SK-N-SH (cell line): Measurements from ENCODE around the gene GHRHR. TPM values are rescaled to one million over a fixed set of nuclear protein-coding genes. Genes with fewer than 3 reads are reported as not detected.

Experiments used
- CTCF ChIA-PET: fragments of 300-600, 350-600 bp; formaldehyde crosslinking; extraction: SDS; loops from one replicate; lab custom pipeline; 2021; lab: Yijun Ruan, JAX
- POLR2A ChIA-PET: fragments of 350-600 bp; sonication (Branson Sonifier 250); formaldehyde crosslinking; extraction: SDS; loops from one replicate; lab custom pipeline; 2020; ENCODE audit warnings: antibody characterized with exemption, inconsistent platforms; lab: Yijun Ruan, JAX
- DNase-seq: peaks from one replicate; pipeline ENCODE4 v3.0.0; 2012
- H2AFZ ChIP-seq: fragments of 200-600 bp; sonication (generic); 2 replicates; pipeline ENCODE4 v1.8.1; 2016; ENCODE audit warnings: antibody characterized with exemption, mild to moderate bottlenecking, low read depth
- H3F3A ChIP-seq: fragments of 200-600 bp; sonication (generic); replicated peaks from 2 replicates; pipeline ENCODE3; 2016; ENCODE audit warnings: antibody characterized with exemption, mild to moderate bottlenecking; ENCODE audit not compliant: insufficient read depth
- H3K27ac ChIP-seq, 2 experiments: fragments of 200-500 bp in 1 of 2; fragments of 200-600 bp in 1 of 2; sonication (Bioruptor generic) in 1 of 2; sonication (generic), shearing (Covaris generic) in 1 of 2; 2 replicates each; pipeline versions ENCODE4 v1.5.1 to v1.6.1; 2014 to 2016; ENCODE audit warnings: low read depth in 2 of 2, inconsistent platforms in 1 of 2, low read length in 1 of 2, mild to moderate bottlenecking in 1 of 2, mixed read lengths in 1 of 2
- H3K27me3 ChIP-seq: fragments of 200-600 bp; sonication (generic), shearing (Covaris generic); 2 replicates; pipeline ENCODE4 v1.6.1; 2016; ENCODE audit warnings: mixed run types; ENCODE audit not compliant: insufficient read depth
- H3K36me3 ChIP-seq, 2 experiments: fragments of 200-500 bp in 1 of 2; fragments of 200-600 bp in 1 of 2; sonication (Bioruptor generic) in 1 of 2; sonication (generic) in 1 of 2; replicated peaks in 1 of 2; 2 replicates each; pipeline versions ENCODE3 to v1.5.1; 2014 to 2016; ENCODE audit warnings: low read length in 1 of 2, mild to moderate bottlenecking in 1 of 2; ENCODE audit not compliant: insufficient read depth in 2 of 2, control insufficient read depth in 1 of 2
- H3K4me1 ChIP-seq, 2 experiments: fragments of 200-500 bp in 1 of 2; fragments of 200-600 bp in 1 of 2; sonication (Bioruptor generic) in 1 of 2; sonication (generic), shearing (Covaris generic) in 1 of 2; 2 replicates each; pipeline versions ENCODE4 v1.5.1 to v1.6.1; 2014 to 2016; ENCODE audit warnings: low read depth in 1 of 2, low read length in 1 of 2, mixed run types in 1 of 2; ENCODE audit not compliant: insufficient read depth in 2 of 2, control insufficient read depth in 1 of 2
- H3K4me2 ChIP-seq: fragments of 200-600 bp; sonication (generic), shearing (Covaris generic); 2 replicates; pipeline ENCODE4 v1.6.1; 2017; ENCODE audit warnings: mixed run types
- H3K4me3 ChIP-seq, 2 experiments: fragments of 200-500 bp in 1 of 2; fragments of 200-600 bp in 1 of 2; sonication (Bioruptor generic) in 1 of 2; sonication (generic), shearing (Covaris generic) in 1 of 2; 2 replicates each; pipeline versions ENCODE4 v1.5.1 to v1.8.1; 2014 to 2016; ENCODE audit warnings: low read depth in 2 of 2, inconsistent platforms in 1 of 2, low read length in 1 of 2, mild to moderate bottlenecking in 1 of 2, mixed read lengths in 1 of 2, moderate library complexity in 1 of 2
- H3K79me2 ChIP-seq: fragments of 200-600 bp; sonication (generic); 2 replicates; pipeline ENCODE4 v1.8.1; 2017; ENCODE audit warnings: mild to moderate bottlenecking; ENCODE audit not compliant: insufficient read depth
- H3K9ac ChIP-seq: fragments of 200-600 bp; sonication (generic); 2 replicates; pipeline ENCODE4 v1.6.1; 2017; ENCODE audit warnings: mixed run types
- H3K9me2 ChIP-seq: fragments of 200-600 bp; sonication (generic); 2 replicates; pipeline ENCODE4 v1.6.1; 2017; ENCODE audit warnings: mixed run types
- H3K9me3 ChIP-seq: fragments of 200-600 bp; sonication (generic); 2 replicates; pipeline ENCODE4 v1.6.1; 2017; ENCODE audit warnings: mixed run types, mild to moderate bottlenecking, moderate library complexity
- H4K20me1 ChIP-seq: fragments of 200-600 bp; sonication (generic); 2 replicates; pipeline ENCODE4 v1.6.1; 2017; ENCODE audit warnings: mild to moderate bottlenecking, mixed run types; ENCODE audit not compliant: insufficient read depth
- CHD2 ChIP-seq: fragments of 150-350 bp; IDR thresholded peaks from 2 replicates; pipeline ENCODE4 v1.6.1; 2018; ENCODE audit warnings: low read length; ENCODE audit not compliant: partially characterized antibody
- EZH2phosphoT487 ChIP-seq: fragments of 200-600 bp; sonication (generic); IDR thresholded peaks from 2 replicates; pipeline ENCODE4 v1.6.1; 2017; ENCODE audit warnings: low read depth, mixed run types, mild to moderate bottlenecking, antibody characterized with exemption, moderate library complexity, borderline replicate concordance
- FOXM1 ChIP-seq: IDR thresholded peaks from 2 replicates; pipeline ENCODE4 v1.4.0; 2012; ENCODE audit warnings: low read depth, mild to moderate bottlenecking
- MXI1 ChIP-seq: IDR thresholded peaks from 2 replicates; pipeline ENCODE4 v1.6.1; 2012; ENCODE audit warnings: mild to moderate bottlenecking, low read depth, low read length, improper control_type of control experiment
- PBX3 ChIP-seq: IDR thresholded peaks from 2 replicates; pipeline ENCODE4; 2012
- REST ChIP-seq: IDR thresholded peaks from 2 replicates; pipeline ENCODE4 v1.6.1; 2012; ENCODE audit warnings: mild to moderate bottlenecking, low read depth, low read length, moderate library complexity
- RXRA ChIP-seq: IDR thresholded peaks from 2 replicates; pipeline ENCODE4 v1.4.0; 2012; ENCODE audit warnings: low read depth, mild to moderate bottlenecking, borderline replicate concordance
- SIN3A ChIP-seq: IDR thresholded peaks from 2 replicates; pipeline ENCODE4 v1.6.1; 2012; ENCODE audit warnings: low read depth, mild to moderate bottlenecking, low read length, moderate library complexity, borderline replicate concordance
- USF1 ChIP-seq: IDR thresholded peaks from 2 replicates; pipeline ENCODE4 v1.4.0; 2012; ENCODE audit warnings: low read depth, borderline replicate concordance
- USF2 ChIP-seq: fragments of 150-350 bp; IDR thresholded peaks from 2 replicates; pipeline ENCODE4 v1.6.1; 2017; ENCODE audit warnings: antibody characterized with exemption, low read length, low read depth, borderline replicate concordance
- WGBS: methylation state at CpG from one replicate; pipeline ENCODE4 v1.1.6; 2017; ENCODE audit warnings: low lambda C conversion rate; 5-methylcytosine and 5-hydroxymethylcytosine counted together
- polyA plus RNA-seq, 3 experiments: library from polyadenylated mRNA; depleted of rRNA; stranded (reverse); fragments of >200 nt; gene quantifications; 2 replicates each; pipeline ENCODE4 v1.2.3, GENCODE V29; 2012

The GHRHR gene
- polyA plus RNA-seq, 1 of the 3 experiments (the other 2 are of a cell fraction) = not detected

GRCh38 chr7:30925117-30925516, 38.6 kb upstream of the GHRHR start (continued):
- TF ChIP-seq REST (no peak), MXI1 (no peak), PBX3 (no peak), CHD2 (no peak), RXRA (no peak), FOXM1 (no peak), USF1 (no peak), EZH2phosphoT487 (no peak)

GRCh38 chr7:30925913-30926312, 37.8 kb upstream of the GHRHR start:
- Histone ChIP-seq H4K20me1 (no peaks in the 10 kb centered on the region), H3K4me2 (no peak overlapping the region), H3K36me3 (no peaks in the 10 kb centered on the region), H2AFZ (no peak overlapping the region), H3K79me2 (no peaks in the 10 kb centered on the region), H3K27me3 (no peaks in the 10 kb centered on the region), H3K9me3 (no peaks in the 10 kb centered on the region), H3F3A (peaks cover 2% of the 10 kb centered on the region), H3K4me3 (no peak overlapping the region), H3K9me2 (no peaks in the 10 kb centered on the region), H3K4me1 (peaks cover 10 to 26% of the 10 kb centered on the region in 2 experiments; a peak in 3 of 4 replicates), H3K9ac (no peak overlapping the region), H3K27ac (peak overlapping the region in 1 of 2 experiments; percentile 51; a peak in 2 of 4 replicates)
- peak; percentile 88 for DNase-seq
- TF ChIP-seq EZH2phosphoT487 (no peak), SIN3A (no peak), USF2 (no peak)
- CTCF ChIA-PET = interaction anchor here (1.9 kb wide), 1 partner anchor 13 kb away, joined by 21 read pairs; no protein-coding TSS in a partner anchor
- 77% methylated on average over 5 of the region's 5 CpGs for WGBS
- POLR2A ChIA-PET = no interaction called here
